MM.1S (cell line): Measurements from ENCODE around the gene IQSEC1.

Experiments used
- DNase-seq: peaks from one replicate; pipeline ENCODE4 v3.0.0-alpha.2; 2015
- H2AFZ ChIP-seq: fragments of 300-600 bp; sonication (generic); 2 replicates; pipeline ENCODE4 v1.6.0; 2016; ENCODE audit warnings: antibody characterized with exemption, low read length
- H3F3A ChIP-seq: fragments of 300-600 bp; sonication (generic); 2 replicates; pipeline ENCODE4 v1.6.1; 2016; ENCODE audit warnings: mild to moderate bottlenecking, antibody characterized with exemption, low read length, moderate library complexity, mixed read lengths; ENCODE audit not compliant: insufficient read depth
- H3K27ac ChIP-seq: fragments of 300-600 bp; sonication (generic); 2 replicates; pipeline ENCODE4 v1.5.1; 2016; ENCODE audit warnings: mild to moderate bottlenecking, low read length
- H3K27me3 ChIP-seq: fragments of 300-600 bp; sonication (generic); replicated peaks from 2 replicates; pipeline ENCODE4 v1.6.0; 2016; ENCODE audit warnings: low read length; ENCODE audit not compliant: insufficient read depth
- H3K36me3 ChIP-seq: fragments of 300-600 bp; sonication (generic); replicated peaks from 2 replicates; pipeline ENCODE4 v1.6.1; 2016; ENCODE audit warnings: mild to moderate bottlenecking, low read length, mixed read lengths; ENCODE audit not compliant: insufficient read depth
- H3K4me1 ChIP-seq: fragments of 300-600 bp; sonication (generic); 2 replicates; pipeline ENCODE4 v1.6.1; 2016; ENCODE audit warnings: low read length, mixed read lengths
- H3K4me2 ChIP-seq: fragments of 300-600 bp; sonication (generic); 2 replicates; pipeline ENCODE4 v1.6.0; 2016; ENCODE audit warnings: low read depth, low read length
- H3K4me3 ChIP-seq: fragments of 300-600 bp; sonication (generic); 2 replicates; pipeline ENCODE4 v1.5.1; 2016; ENCODE audit warnings: low read length, mixed read lengths
- H3K79me2 ChIP-seq: fragments of 300-600 bp; sonication (generic); 2 replicates; pipeline ENCODE4 v1.6.1; 2016; ENCODE audit warnings: mixed run types, low read length, mixed read lengths
- H3K9ac ChIP-seq: fragments of 300-600 bp; sonication (generic); 2 replicates; pipeline ENCODE4 v1.6.1; 2016; ENCODE audit warnings: low read length, mixed read lengths
- H3K9me2 ChIP-seq: fragments of 300-600 bp; sonication (generic); replicated peaks from 2 replicates; pipeline ENCODE4 v1.6.1; 2016; ENCODE audit warnings: mild to moderate bottlenecking, low read length, mixed read lengths; ENCODE audit not compliant: insufficient read depth
- H3K9me3 ChIP-seq: fragments of 300-600 bp; sonication (generic); replicated peaks from 2 replicates; pipeline ENCODE4 v1.6.1; 2016; ENCODE audit warnings: mild to moderate bottlenecking, low read length, mixed read lengths; ENCODE audit not compliant: insufficient read depth
- H4K20me1 ChIP-seq: fragments of 300-600 bp; sonication (generic); 2 replicates; pipeline ENCODE4 v1.6.1; 2016; ENCODE audit warnings: mild to moderate bottlenecking, low read length, moderate library complexity, mixed read lengths; ENCODE audit not compliant: insufficient read depth
- EZH2 ChIP-seq: fragments of 300-600 bp; sonication (generic); optimal IDR thresholded peaks from 2 replicates; pipeline ENCODE3; 2017; ENCODE audit warnings: low read depth, mild to moderate bottlenecking, antibody characterized with exemption, low read length, mixed read lengths
- EZH2phosphoT487 ChIP-seq: fragments of 300-600 bp; sonication (generic); IDR thresholded peaks from 2 replicates; pipeline ENCODE4 v1.6.1; 2018; ENCODE audit warnings: antibody characterized with exemption, low read length
- TF ChIP-seq, protein P1 (sequence below): fragments of 300-600 bp; sonication (generic); IDR thresholded peaks from 2 replicates; pipeline ENCODE4 v1.5.1; 2016; ENCODE audit warnings: antibody characterized with exemption, low read length, mixed read lengths

IQSEC1 gene

DNA sequence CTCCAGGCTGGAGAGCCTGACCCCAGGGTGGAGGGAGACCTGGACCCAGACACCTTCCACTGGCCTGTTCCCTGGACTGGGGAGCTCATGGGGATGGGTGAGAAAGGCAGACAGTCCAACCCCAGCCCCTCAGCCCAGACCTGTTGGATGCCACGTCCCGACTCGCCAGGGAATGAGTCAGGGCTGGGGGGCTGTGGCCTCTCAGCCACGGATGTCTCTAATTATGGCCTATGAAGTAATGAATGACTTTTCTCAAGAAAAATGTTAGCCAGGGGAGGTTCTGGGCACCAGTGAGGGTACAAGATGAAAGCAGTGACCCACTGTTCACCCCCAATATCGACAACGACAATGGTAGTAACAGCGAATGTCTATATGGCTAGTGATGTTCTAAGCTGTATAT is 124.9 kb downstream of the IQSEC1 start:
- Histone ChIP-seq H3K9me3 (no peaks in the 10 kb centered on the region), H3K79me2 (peaks cover 95% of the 10 kb centered on the region), H3K27me3 (no peaks in the 10 kb centered on the region), H3K4me2 (no peak overlapping the region), H3K4me3 (no peak overlapping the region), H3K27ac (no peak overlapping the region), H3K9me2 (no peaks in the 10 kb centered on the region), H2AFZ (no peak overlapping the region), H3K36me3 (no peaks in the 10 kb centered on the region), H3F3A (no peaks in the 10 kb centered on the region), H3K4me1 (no peaks in the 10 kb centered on the region), H3K9ac (no peak overlapping the region), H4K20me1 (peaks cover 9% of the 10 kb centered on the region; the same call in 1 of the 2 replicates)
- no peak for DNase-seq
- TF ChIP-seq EZH2phosphoT487 = no peak

GRCh38 chr3:12947504-12948369 is 125.5 kb downstream of the IQSEC1 start:
- Histone ChIP-seq H3K9ac (no peak overlapping the region), H3K9me3 (no peaks in the 10 kb centered on the region), H2AFZ (no peak overlapping the region), H3K4me1 (no peaks in the 10 kb centered on the region), H3K4me2 (no peak overlapping the region), H3K27me3 (no peaks in the 10 kb centered on the region), H3K27ac (no peak overlapping the region), H3K4me3 (no peak overlapping the region), H4K20me1 (peaks cover 9% of the 10 kb centered on the region; the same call in 1 of the 2 replicates), H3F3A (no peaks in the 10 kb centered on the region), H3K36me3 (no peaks in the 10 kb centered on the region), H3K79me2 (peaks cover 95% of the 10 kb centered on the region), H3K9me2 (no peaks in the 10 kb centered on the region)
- TF ChIP-seq, protein P1, sequence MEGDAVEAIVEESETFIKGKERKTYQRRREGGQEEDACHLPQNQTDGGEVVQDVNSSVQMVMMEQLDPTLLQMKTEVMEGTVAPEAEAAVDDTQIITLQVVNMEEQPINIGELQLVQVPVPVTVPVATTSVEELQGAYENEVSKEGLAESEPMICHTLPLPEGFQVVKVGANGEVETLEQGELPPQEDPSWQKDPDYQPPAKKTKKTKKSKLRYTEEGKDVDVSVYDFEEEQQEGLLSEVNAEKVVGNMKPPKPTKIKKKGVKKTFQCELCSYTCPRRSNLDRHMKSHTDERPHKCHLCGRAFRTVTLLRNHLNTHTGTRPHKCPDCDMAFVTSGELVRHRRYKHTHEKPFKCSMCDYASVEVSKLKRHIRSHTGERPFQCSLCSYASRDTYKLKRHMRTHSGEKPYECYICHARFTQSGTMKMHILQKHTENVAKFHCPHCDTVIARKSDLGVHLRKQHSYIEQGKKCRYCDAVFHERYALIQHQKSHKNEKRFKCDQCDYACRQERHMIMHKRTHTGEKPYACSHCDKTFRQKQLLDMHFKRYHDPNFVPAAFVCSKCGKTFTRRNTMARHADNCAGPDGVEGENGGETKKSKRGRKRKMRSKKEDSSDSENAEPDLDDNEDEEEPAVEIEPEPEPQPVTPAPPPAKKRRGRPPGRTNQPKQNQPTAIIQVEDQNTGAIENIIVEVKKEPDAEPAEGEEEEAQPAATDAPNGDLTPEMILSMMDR = no peak
- TF ChIP-seq EZH2 (no peak), EZH2phosphoT487 (no peak)
- no peak for DNase-seq

- Histone ChIP-seq H3K79me2 (peaks cover 90% of the 10 kb centered on the region), H3K36me3 (no peaks in the 10 kb centered on the region), H3K9me3 (no peaks in the 10 kb centered on the region), H3K4me2 (no peak overlapping the region), H2AFZ (no peak overlapping the region), H3K9me2 (no peaks in the 10 kb centered on the region), H3K4me1 (no peaks in the 10 kb centered on the region), H3K9ac (no peak overlapping the region), H3K27ac (no peak overlapping the region), H3K27me3 (no peaks in the 10 kb centered on the region), H4K20me1 (peaks cover 9% of the 10 kb centered on the region; the same call in 1 of the 2 replicates), H3K4me3 (no peak overlapping the region), H3F3A (no peaks in the 10 kb centered on the region)
- no peak for DNase-seq
- TF ChIP-seq, protein P1 = no peak
- TF ChIP-seq EZH2 (no peak), EZH2phosphoT487 (no peak)
These were observed 126.4 kb downstream of the IQSEC1 start for GRCh38 chr3:12946649-12947316.
